KMS-11 (cell line): ENCODE data around the gene TMEM252.

Experiments used
- H2AFZ ChIP-seq: fragments of 200-600 bp; sonication (generic); 2 replicates; pipeline ENCODE4 v1.6.1; 2016; ENCODE audit warnings: antibody characterized with exemption, mixed run types, low read depth
- H3K27ac ChIP-seq: fragments of 200-600 bp; sonication (generic); 2 replicates; pipeline ENCODE4 v1.6.1; 2016; ENCODE audit warnings: mild to moderate bottlenecking, mixed run types
- H3K27me3 ChIP-seq: fragments of 200-600 bp; sonication (generic); 2 replicates; pipeline ENCODE4 v1.6.1; 2017; ENCODE audit warnings: mild to moderate bottlenecking, low read depth, mixed run types, moderate library complexity; ENCODE audit not compliant: insufficient read depth
- H3K36me3 ChIP-seq: fragments of 200-600 bp; sonication (generic); 2 replicates; pipeline ENCODE4 v1.6.1; 2017; ENCODE audit warnings: mild to moderate bottlenecking, mixed run types; ENCODE audit not compliant: insufficient read depth
- H3K4me1 ChIP-seq: fragments of 200-600 bp; sonication (generic); 2 replicates; pipeline ENCODE4 v1.6.1; 2016; ENCODE audit warnings: mild to moderate bottlenecking, low read depth, mixed run types; ENCODE audit not compliant: poor library complexity, severe bottlenecking
- H3K4me2 ChIP-seq: fragments of 200-600 bp; sonication (generic); 2 replicates; pipeline ENCODE4 v1.7.0; 2016; ENCODE audit warnings: mild to moderate bottlenecking, mixed run types
- H3K4me3 ChIP-seq: fragments of 200-600 bp; sonication (generic); IDR thresholded peaks from 2 replicates; pipeline ENCODE4 v1.6.1; 2017; ENCODE audit warnings: low read depth, low read length, mixed read lengths; ENCODE audit not compliant: insufficient read depth
- H3K79me2 ChIP-seq: fragments of 200-600 bp; sonication (generic); 2 replicates; pipeline ENCODE4 v1.6.1; 2016; ENCODE audit warnings: low read depth, mixed run types; ENCODE audit not compliant: insufficient read depth
- H3K9ac ChIP-seq: fragments of 200-600 bp; sonication (generic); 2 replicates; pipeline ENCODE4 v1.6.1; 2016; ENCODE audit warnings: mild to moderate bottlenecking, mixed run types
- H4K20me1 ChIP-seq: fragments of 200-600 bp; sonication (generic); 2 replicates; pipeline ENCODE4 v1.6.1; 2016; ENCODE audit warnings: mild to moderate bottlenecking, mixed run types; ENCODE audit not compliant: insufficient read depth
- TF ChIP-seq, protein P1 (sequence below): fragments of 200-600 bp; sonication (generic); conservative IDR thresholded peaks from 2 replicates; pipeline ENCODE4 v1.6.1; 2017; ENCODE audit warnings: low read depth, mild to moderate bottlenecking, antibody characterized with exemption, low read length, moderate library complexity, mixed read lengths

TMEM252 gene

GRCh38 chr9:68546596-68547390, 6.1 kb upstream of the TMEM252 start:
- Histone ChIP-seq H3K36me3 (no peaks in the 10 kb centered on the region), H3K4me2 (no peak overlapping the region), H3K79me2 (no peaks in the 10 kb centered on the region), H2AFZ (peak overlapping the region; percentile 23; the same call in 1 of the 2 replicates), H4K20me1 (no peaks in the 10 kb centered on the region), H3K4me1 (no peaks in the 10 kb centered on the region), H3K27me3 (no peaks in the 10 kb centered on the region), H3K9ac (no peak overlapping the region), H3K27ac (no peak overlapping the region), H3K4me3 (no peak overlapping the region)
- TF ChIP-seq, protein P1, sequence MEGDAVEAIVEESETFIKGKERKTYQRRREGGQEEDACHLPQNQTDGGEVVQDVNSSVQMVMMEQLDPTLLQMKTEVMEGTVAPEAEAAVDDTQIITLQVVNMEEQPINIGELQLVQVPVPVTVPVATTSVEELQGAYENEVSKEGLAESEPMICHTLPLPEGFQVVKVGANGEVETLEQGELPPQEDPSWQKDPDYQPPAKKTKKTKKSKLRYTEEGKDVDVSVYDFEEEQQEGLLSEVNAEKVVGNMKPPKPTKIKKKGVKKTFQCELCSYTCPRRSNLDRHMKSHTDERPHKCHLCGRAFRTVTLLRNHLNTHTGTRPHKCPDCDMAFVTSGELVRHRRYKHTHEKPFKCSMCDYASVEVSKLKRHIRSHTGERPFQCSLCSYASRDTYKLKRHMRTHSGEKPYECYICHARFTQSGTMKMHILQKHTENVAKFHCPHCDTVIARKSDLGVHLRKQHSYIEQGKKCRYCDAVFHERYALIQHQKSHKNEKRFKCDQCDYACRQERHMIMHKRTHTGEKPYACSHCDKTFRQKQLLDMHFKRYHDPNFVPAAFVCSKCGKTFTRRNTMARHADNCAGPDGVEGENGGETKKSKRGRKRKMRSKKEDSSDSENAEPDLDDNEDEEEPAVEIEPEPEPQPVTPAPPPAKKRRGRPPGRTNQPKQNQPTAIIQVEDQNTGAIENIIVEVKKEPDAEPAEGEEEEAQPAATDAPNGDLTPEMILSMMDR, result no peak

GRCh38 chr9:68545033-68545705, 4.5 kb upstream of the TMEM252 start:
- Histone ChIP-seq H4K20me1 (no peaks in the 10 kb centered on the region), H3K36me3 (no peaks in the 10 kb centered on the region), H3K9ac (no peak overlapping the region), H3K27me3 (no peaks in the 10 kb centered on the region), H3K27ac (no peak overlapping the region), H3K4me1 (no peaks in the 10 kb centered on the region), H3K79me2 (no peaks in the 10 kb centered on the region), H3K4me3 (no peak overlapping the region), H3K4me2 (no peak overlapping the region), H2AFZ (no peak overlapping the region)
- TF ChIP-seq, protein P1, result no peak

DNA sequence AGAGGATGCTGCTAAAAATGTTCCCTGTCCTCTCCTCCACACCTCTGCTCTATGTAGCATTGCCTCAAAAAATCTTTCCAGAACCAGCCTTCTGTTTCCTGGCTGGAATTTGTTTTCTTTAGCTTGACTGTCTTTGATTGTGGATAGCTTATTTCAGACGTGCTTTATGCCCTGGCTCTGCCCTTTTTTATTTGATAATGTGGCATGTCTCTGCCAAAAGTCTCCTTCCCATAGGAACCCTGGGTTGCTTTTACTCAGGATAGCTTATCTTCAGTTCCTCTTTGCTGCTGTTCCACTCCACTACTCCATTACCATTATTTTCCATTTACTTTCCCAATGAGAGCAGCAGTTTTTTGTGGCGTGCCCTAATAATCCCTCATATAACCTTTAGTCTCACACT, 885 bp upstream of the TMEM252 start:
- H3K4me1 ChIP-seq, result no peaks in the 10 kb centered on the region
- no peaks in the 10 kb centered on the region for H4K20me1 ChIP-seq
- no peak overlapping the region for H3K9ac ChIP-seq
- no peak overlapping the region for H3K27ac ChIP-seq
- no peaks in the 10 kb centered on the region for H3K79me2 ChIP-seq
- TF ChIP-seq, protein P1, result no peak
- H3K4me2 ChIP-seq, result no peak overlapping the region
- no peaks in the 10 kb centered on the region for H3K27me3 ChIP-seq
- H3K4me3 ChIP-seq, result no peak overlapping the region
- no peak overlapping the region for H2AFZ ChIP-seq
- H3K36me3 ChIP-seq, result no peaks in the 10 kb centered on the region

- no peak overlapping the region for H3K4me2 ChIP-seq
- H3K27me3 ChIP-seq, result no peaks in the 10 kb centered on the region
- H4K20me1 ChIP-seq, result no peaks in the 10 kb centered on the region
- no peak overlapping the region for H2AFZ ChIP-seq
- no peak overlapping the region for H3K9ac ChIP-seq
- no peak overlapping the region for H3K4me3 ChIP-seq
- TF ChIP-seq, protein P1, result no peak
- H3K4me1 ChIP-seq, result no peaks in the 10 kb centered on the region
- H3K27ac ChIP-seq, result no peak overlapping the region
- H3K79me2 ChIP-seq, result no peaks in the 10 kb centered on the region
- no peaks in the 10 kb centered on the region for H3K36me3 ChIP-seq
These were observed 2.5 kb downstream of the TMEM252 start for GRCh38 chr9:68538200-68538599.
